Small intestine (tissue), 7 donors: Measurements from ENCODE around the gene KRT8. TPM values are rescaled to one million over a fixed set of nuclear protein-coding genes. Genes with fewer than 3 reads are reported as not detected.

Experiments
- DNase-seq, 2 donors: peaks; one replicate each; pipeline versions ENCODE4 v3.0.0 to v3.0.0-alpha.2; 2013
- FAIRE-seq: peaks from 2 replicates; lab custom pipeline; 2012; peaks lifted over from hg19 to GRCh38; lab: Jason Lieb, UNC
- H3K27ac ChIP-seq, 3 donors: one replicate each; pipeline ENCODE4 v1.5.1; 2013; ENCODE audit warnings: low read length in 2 of 3, mild to moderate bottlenecking in 2 of 3, control low read depth in 1 of 3, inconsistent platforms in 1 of 3, low read depth in 1 of 3, moderate library complexity in 1 of 3
- H3K27me3 ChIP-seq, 3 donors: one replicate each; pipeline ENCODE4 v1.6.1; 2013; ENCODE audit warnings: low read length in 3 of 3, inconsistent platforms in 1 of 3; ENCODE audit not compliant: control insufficient read depth in 3 of 3, insufficient read depth in 3 of 3
- H3K36me3 ChIP-seq, 3 donors: one replicate each; pipeline ENCODE4 v1.6.1; 2013; ENCODE audit warnings: low read length in 3 of 3, inconsistent platforms in 1 of 3, low read depth in 1 of 3, mild to moderate bottlenecking in 1 of 3, moderate library complexity in 1 of 3; ENCODE audit not compliant: control insufficient read depth in 3 of 3, insufficient read depth in 2 of 3
- H3K4me1 ChIP-seq, 3 donors: one replicate each; pipeline ENCODE4 v1.6.1; 2013; ENCODE audit warnings: low read length in 2 of 3, inconsistent platforms in 1 of 3, low read depth in 1 of 3, mild to moderate bottlenecking in 1 of 3, moderate library complexity in 1 of 3; ENCODE audit not compliant: control insufficient read depth in 3 of 3, insufficient read depth in 2 of 3
- H3K4me3 ChIP-seq, 3 donors: one replicate each; pipeline ENCODE4 v1.5.1; 2013; ENCODE audit warnings: low read length in 3 of 3, control low read depth in 1 of 3, inconsistent platforms in 1 of 3, low read depth in 1 of 3, mild to moderate bottlenecking in 1 of 3, moderate library complexity in 1 of 3
- H3K9me3 ChIP-seq, 2 donors: one replicate each; pipeline ENCODE4 v1.6.1; 2013; ENCODE audit warnings: low read depth in 1 of 2, low read length in 1 of 2; ENCODE audit not compliant: control insufficient read depth in 2 of 2, insufficient read depth in 1 of 2
- WGBS, 3 donors: extraction: QIAGEN DNeasy Blood & Tissue Kit; methylation state at CpG; one replicate each; pipeline ENCODE4 v1.1.7; 2013; 5-methylcytosine and 5-hydroxymethylcytosine counted together
- polyA plus RNA-seq, 4 donors: library from polyadenylated mRNA; stranded (reverse) in 3 of 4; unstranded in 1 of 4; fragments of 200-250 nt in 3 of 4; fragments of 120-200 nt in 1 of 4; gene quantifications; one replicate each; pipeline versions ENCODE4 v1.2.1 to v1.2.3, GENCODE V29; 2013
- donor health status: healthy with polysubstance abuse.
- donor health status: control.
- donor health status: control.
- donor health status: Bipolar disorder and iron deficiency.
- donor health status: healthy.

Gene KRT8
- polyA plus RNA-seq, 4 donors, result 1,795 to 3,002 (median 2,423) TPM

- FAIRE-seq, result no peak
- WGBS, 3 donors, result 64 to 74% (median 66%) methylated on average over 17 of the region's 17 CpGs
Measured at GRCh38 chr12:52878507-52879393, 26.1 kb downstream of the KRT8 start.

GRCh38 chr12:52877242-52877641, 27.6 kb downstream of the KRT8 start:
- no peak for FAIRE-seq
- Histone ChIP-seq H3K9me3 (no peaks in the 10 kb centered on the region), H3K4me3 (no peak overlapping the region), H3K4me1 (peaks cover 2 to 45% (median 11%) of the 10 kb centered on the region in 3 donors), H3K27me3 (no peaks in the 10 kb centered on the region), H3K36me3 (no peaks in the 10 kb centered on the region), H3K27ac (no peak overlapping the region)
- no peak for DNase-seq
- WGBS, 3 donors, result 62 to 77% (median 72%) methylated on average over 3 of the region's 3 CpGs

More at GRCh38 chr12:52878507-52879393, 26.1 kb downstream of the KRT8 start:
- peaks cover 0 to 31% (median 4%) of the 10 kb centered on the region in 3 donors for H3K4me1 ChIP-seq
- H3K27me3 ChIP-seq, result no peaks in the 10 kb centered on the region
- H3K4me3 ChIP-seq, result no peak overlapping the region
- no peak overlapping the region for H3K27ac ChIP-seq
- DNase-seq, result peak in 1 of 2 donors; percentile 2
- H3K9me3 ChIP-seq, result no peaks in the 10 kb centered on the region
- no peaks in the 10 kb centered on the region for H3K36me3 ChIP-seq

DNA sequence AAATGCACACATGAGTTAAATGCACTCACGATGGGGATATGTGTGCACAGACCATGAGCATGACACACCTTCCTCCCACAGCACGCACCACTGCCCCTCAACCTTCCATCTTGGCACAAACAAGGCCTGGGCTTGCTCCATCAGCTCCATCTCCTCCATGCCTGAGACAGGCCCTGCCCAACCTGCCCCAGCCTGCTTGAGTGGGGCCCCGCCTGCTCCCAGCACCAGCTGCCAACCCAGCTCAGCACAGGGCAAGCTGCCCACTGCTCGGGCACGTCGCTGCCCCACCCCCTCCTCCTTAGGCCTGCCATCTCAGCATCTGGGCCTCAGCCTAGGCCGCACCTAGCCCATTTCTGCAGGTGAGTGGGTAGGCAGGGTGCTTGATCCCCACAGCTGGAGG, 28.5 kb downstream of the KRT8 start:
- FAIRE-seq (no peak), DNase-seq (peak in 1 of 2 donors; percentile 78)
- peaks cover 6 to 53% (median 15%) of the 10 kb centered on the region in 3 donors for H3K4me1 ChIP-seq
- WGBS, 3 donors, result 39 to 62% (median 55%) methylated on average over 6 to 7 of the region's 7 CpGs
- peak overlapping the region in 1 of 3 donors; percentile 36 for H3K27ac ChIP-seq
- H3K4me3 ChIP-seq, result no peak overlapping the region
- H3K27me3 ChIP-seq, result no peaks in the 10 kb centered on the region
- no peaks in the 10 kb centered on the region for H3K9me3 ChIP-seq
- no peaks in the 10 kb centered on the region for H3K36me3 ChIP-seq

- H3K9me3 ChIP-seq, result no peaks in the 10 kb centered on the region
- no peak for FAIRE-seq
- H3K27me3 ChIP-seq, result no peaks in the 10 kb centered on the region
- H3K4me1 ChIP-seq, result peaks cover 6 to 61% (median 16%) of the 10 kb centered on the region in 3 donors
- 57 to 71% (median 61%) methylated on average over 10 of the region's 10 CpGs for WGBS, 3 donors
- peak overlapping the region; percentile 36 to 88 (median 65) for H3K27ac ChIP-seq
- H3K4me3 ChIP-seq, result peak overlapping the region in 2 of 3 donors; percentile 18 to 51
- no peak for DNase-seq
- H3K36me3 ChIP-seq, result no peaks in the 10 kb centered on the region
Measured at GRCh38 chr12:52874573-52875435, 30.1 kb downstream of the KRT8 start.

DNA sequence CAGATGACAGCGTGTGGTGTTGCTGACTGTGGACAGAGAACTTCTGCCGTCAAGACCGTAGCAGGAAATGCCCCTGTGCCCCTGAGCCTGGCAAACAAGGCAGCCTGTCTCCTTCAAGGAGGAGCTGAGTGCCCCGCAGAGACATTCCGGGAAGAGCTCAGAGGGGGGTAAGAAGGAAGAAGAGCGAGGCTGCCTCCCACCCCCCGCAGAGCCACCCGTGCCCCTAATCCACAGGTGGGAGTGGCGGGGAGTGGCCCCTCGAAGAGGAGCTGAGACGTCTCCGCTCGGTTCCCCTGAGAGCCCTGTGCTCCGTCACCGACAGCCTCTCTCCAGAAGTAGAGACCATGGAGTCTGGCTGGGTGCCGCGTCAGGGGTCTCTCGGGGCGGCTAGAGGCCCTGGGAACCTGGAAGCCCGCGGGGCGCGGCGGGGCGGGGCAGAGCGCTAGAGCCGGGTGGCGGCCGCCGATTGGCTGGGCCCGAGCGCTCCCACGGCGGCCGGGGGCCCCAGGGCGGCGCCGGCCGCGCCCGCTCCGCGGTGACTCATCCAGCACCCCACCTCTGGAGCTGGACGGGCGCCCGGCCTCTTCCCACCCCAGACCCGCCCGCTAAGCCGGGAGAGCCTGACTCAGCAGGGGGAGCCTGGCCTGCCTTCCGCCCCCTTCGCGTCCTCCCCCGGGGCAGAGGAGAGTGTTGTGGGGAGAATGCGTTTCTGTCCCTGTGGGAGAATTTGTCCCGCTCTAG, 30.9 kb downstream of the KRT8 start:
- peaks cover 6 to 55% (median 16%) of the 10 kb centered on the region in 3 donors for H3K4me1 ChIP-seq
- FAIRE-seq, result no peak
- H3K27me3 ChIP-seq, result no peaks in the 10 kb centered on the region
- peak overlapping the region in 2 of 3 donors; percentile 51 to 58 for H3K4me3 ChIP-seq
- peak; percentile 92 to 96 for DNase-seq
- H3K27ac ChIP-seq, result peak overlapping the region; percentile 78 to 97 (median 90)
- no peaks in the 10 kb centered on the region for H3K9me3 ChIP-seq
- 0 to 1% (median 0%) methylated on average over 36 to 55 of the region's 55 CpGs for WGBS, 3 donors
- H3K36me3 ChIP-seq, result no peaks in the 10 kb centered on the region

DNA sequence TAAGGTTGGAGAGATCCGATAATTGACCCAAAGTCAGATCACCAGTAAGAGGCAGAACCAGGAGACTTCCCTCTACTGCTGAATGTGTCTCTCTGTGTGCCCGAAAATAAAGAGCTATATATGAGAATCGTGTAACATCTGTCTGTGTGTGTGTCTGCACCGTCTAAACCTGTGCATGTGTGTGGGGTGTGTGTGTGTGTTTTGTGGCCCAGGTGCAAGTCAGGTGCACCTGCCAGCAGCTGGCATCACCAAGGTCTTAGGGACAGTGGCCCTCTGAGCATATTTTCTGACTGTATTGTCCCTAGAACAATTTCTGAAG, 31.4 kb downstream of the KRT8 start:
- DNase-seq, result no peak
- no peak for FAIRE-seq
- Histone ChIP-seq H3K36me3 (no peaks in the 10 kb centered on the region), H3K27me3 (no peaks in the 10 kb centered on the region), H3K27ac (peak overlapping the region; percentile 78 to 97 (median 90)), H3K4me1 (peaks cover 6 to 52% (median 16%) of the 10 kb centered on the region in 3 donors), H3K9me3 (no peaks in the 10 kb centered on the region), H3K4me3 (peak overlapping the region in 2 of 3 donors; percentile 51 to 58)
- 18 to 49% (median 20%) methylated on average over 4 of the region's 4 CpGs for WGBS, 3 donors

DNA sequence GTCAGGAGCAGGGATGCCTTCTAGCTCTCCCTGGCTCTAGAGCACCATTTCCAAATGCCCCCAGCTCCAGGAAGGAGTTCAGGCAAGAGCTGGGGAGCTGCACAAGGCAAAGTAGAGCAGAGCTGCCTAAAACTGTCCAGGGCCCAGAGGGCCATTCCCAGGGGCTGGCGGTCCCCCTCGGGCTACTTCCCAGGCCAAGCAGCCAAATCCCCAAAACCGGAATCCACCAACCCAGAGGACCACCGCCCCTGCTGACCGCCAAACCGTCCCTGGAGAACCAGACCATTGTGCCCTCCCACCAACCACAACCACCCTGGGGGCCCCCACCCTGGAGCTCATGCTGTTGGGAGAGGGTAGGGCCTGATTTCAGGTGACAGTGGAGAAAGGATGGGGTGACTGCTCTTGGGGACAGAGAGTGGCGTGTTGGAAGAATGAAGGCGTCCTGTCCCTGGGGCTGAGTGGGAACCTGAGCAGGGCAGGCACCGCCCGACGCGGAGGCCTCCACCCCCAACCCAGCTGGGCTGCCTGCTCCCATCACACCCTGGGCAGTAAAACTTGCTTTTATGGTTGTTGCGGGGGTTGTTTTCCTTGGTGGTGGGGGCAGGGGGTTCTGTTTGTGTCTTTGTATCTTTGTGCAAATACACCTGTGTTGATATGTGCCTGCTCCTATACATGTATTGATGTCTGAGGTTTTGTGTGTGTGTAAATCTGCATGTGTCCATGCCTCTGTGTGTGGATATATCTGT, 32.1 kb downstream of the KRT8 start:
- Histone ChIP-seq H3K9me3 (no peaks in the 10 kb centered on the region), H3K4me3 (no peak overlapping the region), H3K36me3 (no peaks in the 10 kb centered on the region), H3K27ac (peak overlapping the region; percentile 78 to 97 (median 90)), H3K4me1 (peaks cover 7 to 52% (median 16%) of the 10 kb centered on the region in 3 donors), H3K27me3 (no peaks in the 10 kb centered on the region)
- FAIRE-seq (no peak), DNase-seq (peak; percentile 54 to 78)
- WGBS, 3 donors, result 45 to 77% (median 61%) methylated on average over 13 of the region's 13 CpGs
